Measurements from ENCODE around the gene EPHB1. TPM values are rescaled to one million over a fixed set of nuclear protein-coding genes. Genes with fewer than 3 reads are reported as not detected.

The EPHB1 gene
- total RNA-seq, 1 experiment from 2014 or later = 0.86 TPM

DNA sequence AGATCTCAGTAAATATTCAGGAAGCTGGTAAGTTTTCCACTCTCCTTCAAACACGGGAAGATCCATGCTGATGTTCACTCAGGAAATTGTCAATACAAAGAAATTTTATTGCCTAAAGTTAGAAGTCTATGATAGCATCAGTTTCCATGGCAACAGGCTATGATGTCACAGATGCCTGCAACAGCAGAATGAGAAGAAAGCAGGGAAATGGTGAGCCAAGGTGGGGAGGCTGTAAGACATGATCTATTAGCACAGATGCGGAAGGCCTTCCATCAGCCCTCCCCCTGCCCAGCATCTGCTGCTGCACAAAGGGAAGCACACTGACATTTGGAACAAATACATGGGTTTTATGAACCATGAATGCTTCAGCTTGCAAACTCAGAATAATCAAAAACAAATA, 28.6 kb downstream of the EPHB1 start:
- TF ChIP-seq SIN3A (IDR thresholded peaks at IDR 0.05; ENCODE audit: low read depth) = no peak
- TF ChIP-seq, protein P1, sequence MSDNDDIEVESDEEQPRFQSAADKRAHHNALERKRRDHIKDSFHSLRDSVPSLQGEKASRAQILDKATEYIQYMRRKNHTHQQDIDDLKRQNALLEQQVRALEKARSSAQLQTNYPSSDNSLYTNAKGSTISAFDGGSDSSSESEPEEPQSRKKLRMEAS (IDR thresholded peaks at IDR 0.05) = no peak
- no peak for TF ChIP-seq FOSL1 (IDR thresholded peaks at IDR 0.05; ENCODE audit: low read depth)
- no peak for TF ChIP-seq CBX3 (IDR thresholded peaks at IDR 0.05; ENCODE audit: low read depth)
- TF ChIP-seq, protein P2, sequence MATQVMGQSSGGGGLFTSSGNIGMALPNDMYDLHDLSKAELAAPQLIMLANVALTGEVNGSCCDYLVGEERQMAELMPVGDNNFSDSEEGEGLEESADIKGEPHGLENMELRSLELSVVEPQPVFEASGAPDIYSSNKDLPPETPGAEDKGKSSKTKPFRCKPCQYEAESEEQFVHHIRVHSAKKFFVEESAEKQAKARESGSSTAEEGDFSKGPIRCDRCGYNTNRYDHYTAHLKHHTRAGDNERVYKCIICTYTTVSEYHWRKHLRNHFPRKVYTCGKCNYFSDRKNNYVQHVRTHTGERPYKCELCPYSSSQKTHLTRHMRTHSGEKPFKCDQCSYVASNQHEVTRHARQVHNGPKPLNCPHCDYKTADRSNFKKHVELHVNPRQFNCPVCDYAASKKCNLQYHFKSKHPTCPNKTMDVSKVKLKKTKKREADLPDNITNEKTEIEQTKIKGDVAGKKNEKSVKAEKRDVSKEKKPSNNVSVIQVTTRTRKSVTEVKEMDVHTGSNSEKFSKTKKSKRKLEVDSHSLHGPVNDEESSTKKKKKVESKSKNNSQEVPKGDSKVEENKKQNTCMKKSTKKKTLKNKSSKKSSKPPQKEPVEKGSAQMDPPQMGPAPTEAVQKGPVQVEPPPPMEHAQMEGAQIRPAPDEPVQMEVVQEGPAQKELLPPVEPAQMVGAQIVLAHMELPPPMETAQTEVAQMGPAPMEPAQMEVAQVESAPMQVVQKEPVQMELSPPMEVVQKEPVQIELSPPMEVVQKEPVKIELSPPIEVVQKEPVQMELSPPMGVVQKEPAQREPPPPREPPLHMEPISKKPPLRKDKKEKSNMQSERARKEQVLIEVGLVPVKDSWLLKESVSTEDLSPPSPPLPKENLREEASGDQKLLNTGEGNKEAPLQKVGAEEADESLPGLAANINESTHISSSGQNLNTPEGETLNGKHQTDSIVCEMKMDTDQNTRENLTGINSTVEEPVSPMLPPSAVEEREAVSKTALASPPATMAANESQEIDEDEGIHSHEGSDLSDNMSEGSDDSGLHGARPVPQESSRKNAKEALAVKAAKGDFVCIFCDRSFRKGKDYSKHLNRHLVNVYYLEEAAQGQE (IDR thresholded peaks at IDR 0.05; ENCODE audit: low read depth) = no peak
- no peak for TF ChIP-seq JUND (IDR thresholded peaks at IDR 0.05)
- TF ChIP-seq, protein P3, sequence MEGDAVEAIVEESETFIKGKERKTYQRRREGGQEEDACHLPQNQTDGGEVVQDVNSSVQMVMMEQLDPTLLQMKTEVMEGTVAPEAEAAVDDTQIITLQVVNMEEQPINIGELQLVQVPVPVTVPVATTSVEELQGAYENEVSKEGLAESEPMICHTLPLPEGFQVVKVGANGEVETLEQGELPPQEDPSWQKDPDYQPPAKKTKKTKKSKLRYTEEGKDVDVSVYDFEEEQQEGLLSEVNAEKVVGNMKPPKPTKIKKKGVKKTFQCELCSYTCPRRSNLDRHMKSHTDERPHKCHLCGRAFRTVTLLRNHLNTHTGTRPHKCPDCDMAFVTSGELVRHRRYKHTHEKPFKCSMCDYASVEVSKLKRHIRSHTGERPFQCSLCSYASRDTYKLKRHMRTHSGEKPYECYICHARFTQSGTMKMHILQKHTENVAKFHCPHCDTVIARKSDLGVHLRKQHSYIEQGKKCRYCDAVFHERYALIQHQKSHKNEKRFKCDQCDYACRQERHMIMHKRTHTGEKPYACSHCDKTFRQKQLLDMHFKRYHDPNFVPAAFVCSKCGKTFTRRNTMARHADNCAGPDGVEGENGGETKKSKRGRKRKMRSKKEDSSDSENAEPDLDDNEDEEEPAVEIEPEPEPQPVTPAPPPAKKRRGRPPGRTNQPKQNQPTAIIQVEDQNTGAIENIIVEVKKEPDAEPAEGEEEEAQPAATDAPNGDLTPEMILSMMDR (IDR thresholded peaks at IDR 0.05 in 2 of 3, conservative IDR thresholded peaks at IDR 0.05 in 1 of 3; ENCODE audit: borderline replicate concordance in 1 of 3, insufficient read depth in 1 of 3, low read depth in 2 of 3, low read length in 2 of 3) = no peak
- no peak for TF ChIP-seq RAD21 (IDR thresholded peaks at IDR 0.05; ENCODE audit: low read depth)
- TF ChIP-seq EZH2phosphoT487 (IDR thresholded peaks at IDR 0.05; ENCODE audit: borderline replicate concordance) = no peak
- no peak for TF ChIP-seq CEBPB (IDR thresholded peaks at IDR 0.05; ENCODE audit: low read depth)
- TF ChIP-seq YY1 (IDR thresholded peaks at IDR 0.05; ENCODE audit: extremely low read depth, insufficient replicate concordance, low read depth, low read length) = no peak
- no peak for TF ChIP-seq ZNF274 (IDR thresholded peaks at IDR 0.05; ENCODE audit: low read depth, low read length)
- no peak for TF ChIP-seq SP1 (IDR thresholded peaks at IDR 0.05; ENCODE audit: low read depth)
- no peak for TF ChIP-seq EGR1 (IDR thresholded peaks at IDR 0.05; ENCODE audit: low read depth)
- no peak for TF ChIP-seq EZH2 (IDR thresholded peaks at IDR 0.05)
- no peak for TF ChIP-seq ATF3 (IDR thresholded peaks at IDR 0.05)
- no peak for TF ChIP-seq POLR2AphosphoS5 (IDR thresholded peaks at IDR 0.05; ENCODE audit: low read depth, low read length)
- TF ChIP-seq ZFX (IDR thresholded peaks at IDR 0.05) = no peak
- Histone ChIP-seq H3K4me3 (replicated peaks in 1 of 2; ENCODE audit: low read depth in 1 of 2, low read length in 2 of 2) (no peak overlapping the region), H3K9me3 (ENCODE audit: control insufficient read depth in 1 of 2, insufficient read depth in 1 of 2, low read depth in 1 of 2, low read length in 2 of 2) (no peaks in the 10 kb centered on the region), H3K27ac (ENCODE audit: low read depth, low read length) (no peak overlapping the region), H4K20me1 (ENCODE audit: insufficient read depth) (no peaks in the 10 kb centered on the region), H2AFZ (ENCODE audit: low read depth, low read length, poor library complexity, severe bottlenecking) (no peak overlapping the region), H3K79me2 (ENCODE audit: insufficient read depth, low read length) (no peaks in the 10 kb centered on the region), H3K4me1 (ENCODE audit: control insufficient read depth in 1 of 2, insufficient read depth in 2 of 2, low read length in 2 of 2) (no peaks in the 10 kb centered on the region), H3K36me3 (ENCODE audit: control insufficient read depth in 1 of 2, insufficient read depth in 2 of 2, low read length in 2 of 2) (no peaks in the 10 kb centered on the region), H3K4me2 (ENCODE audit: low read length) (no peak overlapping the region), H3K27me3 (ENCODE audit: insufficient read depth, low read length) (peaks cover 48% of the 10 kb centered on the region), H3K9ac (ENCODE audit: low read length) (no peak overlapping the region), H3K9me2 (ENCODE audit: insufficient read depth) (no peaks in the 10 kb centered on the region)
- no peak for DNase-seq (ENCODE audit: low read depth, low spot score)
- BruUV-seq (replicated peaks) = no TSS peak
- intact Hi-C loops (cut with micrococcal nuclease) = no loop called here
- ChIA-PET POLR2A (no interaction called here), RAD21 (ENCODE audit: low non-redundant PET in 1 of 2, low total read pairs in 2 of 2, uncharacterized antibody in 2 of 2, unreplicated experiment in 2 of 2) (no interaction called here), CTCF (no interaction called here)
- no peak for ATAC-seq

All from HCT116 (cell line).